IMR-90 (cell line): Measurements from ENCODE around the gene PRR23C. TPM values are rescaled to one million over a fixed set of nuclear protein-coding genes. Genes with fewer than 3 reads are reported as not detected.
"Not testable (repeated sequence)": the region's sequence is repeated elsewhere in the genome, so short reads cannot be mapped to it uniquely, and the experiment has no call there.

Experiments
- ATAC-seq: fragments of 200-7000 bp; cut with Tn5 transposase; 2 replicates; pipeline ENCODE4 v1.9.1; 2020; ENCODE audit warnings: low read depth, mild to moderate bottlenecking, moderate library complexity
- BruUV-seq: library from RNA; stranded (reverse); fragments of 400-500 nt; replicated peaks from 2 replicates; lab custom pipeline; 2021; lab: Mats Ljungman, UMichigan
- CTCF ChIA-PET: fragments of 300-600 bp; formaldehyde crosslinking; extraction: SDS; loops from one replicate; lab custom pipeline; 2021; ENCODE audit warnings: antibody characterized with exemption; lab: Yijun Ruan, JAX
- POLR2A ChIA-PET: fragments of 300-600 bp; sonication (Branson Sonifier 250); formaldehyde crosslinking; loops from one replicate; lab custom pipeline; 2022; ENCODE audit warnings: antibody characterized with exemption; ENCODE audit not compliant: unreplicated experiment; lab: Charles Lee
- DNase-seq: peaks from one replicate; pipeline ENCODE4 v3.0.0; 2013
- H2AFZ ChIP-seq: replicated peaks from 2 replicates; pipeline ENCODE3; 2013; ENCODE audit warnings: low read length, mild to moderate bottlenecking; ENCODE audit not compliant: poor library complexity
- H2AK5ac ChIP-seq: 2 replicates; pipeline ENCODE4 v1.6.1; 2013; ENCODE audit warnings: low read depth, low read length, inconsistent platforms
- H2AK9ac ChIP-seq: replicated peaks from 2 replicates; pipeline ENCODE3; 2013; ENCODE audit warnings: mild to moderate bottlenecking, low read depth, low read length, moderate library complexity; ENCODE audit not compliant: poor library complexity
- H2BK120ac ChIP-seq: 2 replicates; pipeline ENCODE4 v1.6.1; 2013; ENCODE audit warnings: low read depth, low read length, inconsistent platforms
- H2BK15ac ChIP-seq: 3 replicates; pipeline ENCODE4 v1.6.1; 2013; ENCODE audit warnings: low read depth, low read length, inconsistent platforms
- H2BK20ac ChIP-seq: 2 replicates; pipeline ENCODE4 v1.6.1; 2013; ENCODE audit warnings: low read depth, mild to moderate bottlenecking, inconsistent platforms, low read length, moderate library complexity
- H2BK5ac ChIP-seq: 2 replicates; pipeline ENCODE4 v1.6.1; 2013; ENCODE audit warnings: mild to moderate bottlenecking, low read depth, low read length, inconsistent platforms; ENCODE audit not compliant: poor library complexity, severe bottlenecking
- H3K14ac ChIP-seq: replicated peaks from 2 replicates; pipeline ENCODE4 v1.6.1; 2013; ENCODE audit warnings: low read depth, low read length, inconsistent platforms
- H3K18ac ChIP-seq: 2 replicates; pipeline ENCODE4 v1.6.1; 2013; ENCODE audit warnings: low read depth, low read length, control low read depth
- H3K23ac ChIP-seq: 2 replicates; pipeline ENCODE4 v1.6.1; 2013; ENCODE audit warnings: low read depth, low read length, inconsistent platforms
- H3K27ac ChIP-seq: 2 replicates; pipeline ENCODE4 v1.5.1; 2013; ENCODE audit warnings: mild to moderate bottlenecking, control low read depth, low read length; ENCODE audit not compliant: insufficient read depth
- H3K27me3 ChIP-seq: 2 replicates; pipeline ENCODE4 v1.6.1; 2013; ENCODE audit warnings: low read length; ENCODE audit not compliant: control insufficient read depth, insufficient read depth
- H3K36me3 ChIP-seq: 2 replicates; pipeline ENCODE4 v1.6.1; 2013; ENCODE audit warnings: low read length, mixed read lengths; ENCODE audit not compliant: control insufficient read depth, insufficient read depth
- H3K4ac ChIP-seq: 2 replicates; pipeline ENCODE4 v1.6.1; 2013; ENCODE audit warnings: low read depth, low read length, inconsistent platforms
- H3K4me1 ChIP-seq: 2 replicates; pipeline ENCODE4 v1.6.1; 2013; ENCODE audit warnings: low read length, mixed read lengths; ENCODE audit not compliant: control insufficient read depth, insufficient read depth
- H3K4me2 ChIP-seq: 2 replicates; pipeline ENCODE4 v1.6.1; 2013; ENCODE audit warnings: low read depth, mild to moderate bottlenecking, control low read depth, low read length, moderate library complexity
- H3K4me3 ChIP-seq: 2 replicates; pipeline ENCODE4 v1.5.1; 2013; ENCODE audit warnings: low read depth, mild to moderate bottlenecking, control low read depth, low read length, moderate library complexity; ENCODE audit not compliant: insufficient read depth
- H3K56ac ChIP-seq: 2 replicates; pipeline ENCODE4 v1.6.1; 2013; ENCODE audit warnings: low read length, inconsistent platforms; ENCODE audit not compliant: insufficient read depth; ENCODE audit errors: extremely low read depth
- H3K79me1 ChIP-seq, 2 experiments: 2 replicates each; pipeline ENCODE4 v1.6.1; 2013; ENCODE audit warnings: low read length in 2 of 2, inconsistent platforms in 1 of 2, low read depth in 1 of 2
- H3K9ac ChIP-seq: 2 replicates; pipeline ENCODE4 v1.6.1; 2013; ENCODE audit warnings: low read depth, low read length, control low read depth
- H3K9me1 ChIP-seq: 2 replicates; pipeline ENCODE4 v1.6.1; 2013; ENCODE audit warnings: low read length, inconsistent platforms; ENCODE audit not compliant: insufficient read depth
- H3K9me3 ChIP-seq: 2 replicates; pipeline ENCODE4 v1.6.1; 2013; ENCODE audit warnings: low read length; ENCODE audit not compliant: control insufficient read depth, insufficient read depth
- H4K20me1 ChIP-seq: 2 replicates; pipeline ENCODE4 v1.6.1; 2013; ENCODE audit warnings: low read length, inconsistent platforms; ENCODE audit not compliant: insufficient read depth
- H4K5ac ChIP-seq: 2 replicates; pipeline ENCODE4 v1.6.1; 2013; ENCODE audit warnings: mild to moderate bottlenecking, low read depth, low read length, control low read depth
- H4K8ac ChIP-seq, 2 experiments: 2 replicates each; pipeline ENCODE4 v1.6.1; 2013; ENCODE audit warnings: low read depth in 2 of 2, low read length in 2 of 2, control low read depth in 1 of 2, inconsistent platforms in 1 of 2
- H4K91ac ChIP-seq: 2 replicates; pipeline ENCODE4 v1.6.1; 2013; ENCODE audit warnings: low read depth, low read length, inconsistent platforms; ENCODE audit not compliant: insufficient read depth
- BHLHE40 ChIP-seq: fragments of 150-350 bp; IDR thresholded peaks from 2 replicates; pipeline ENCODE4 v1.6.1; 2016; ENCODE audit warnings: mild to moderate bottlenecking, low read depth, low read length
- WGBS, 2 experiments: methylation state at CpG; one replicate each; pipeline versions ENCODE4 v1.1.5 to v1.1.7; 2013; ENCODE audit warnings: missing lambda C conversion rate in 2 of 2; ENCODE audit not compliant: insufficient read length in 1 of 2; ENCODE audit errors: extremely low coverage in 2 of 2; 5-methylcytosine and 5-hydroxymethylcytosine counted together
- dilution Hi-C: fragments of 300-500 bp; cut with HindIII; formaldehyde crosslinking; loops from one replicate; pipeline ENCODE4 v1.14.3; 2018; ENCODE audit warnings: low sequenced_read_pairs; ENCODE audit not compliant: unreplicated experiment
- in situ Hi-C: fragments of 300-500 bp; cut with MboI; formaldehyde crosslinking; loops from 3 replicates; pipeline ENCODE4 v1.14.3; 2019; ENCODE audit warnings: low sequenced_read_pairs, inconsistent platforms, mixed read lengths
- intact Hi-C: fragments of 100-400 bp; cut with micrococcal nuclease; formaldehyde crosslinking; loops from 2 replicates; pipeline ENCODE4 v1.10.0; 2022
- polyA plus RNA-seq, 3 experiments: library from polyadenylated mRNA; depleted of rRNA; stranded (reverse); fragments of >200 nt; gene quantifications; 2 replicates each; pipeline ENCODE4 v1.2.3, GENCODE V29; 2012; ENCODE audit warnings: low replicate concordance in 1 of 3
- total RNA-seq: library from RNA; depleted of rRNA; stranded (reverse); fragments of >200 nt; gene quantifications from 2 replicates; pipeline ENCODE4 v1.2.3, GENCODE V29; 2012
- TF ChIP-seq, protein P1 (sequence below): conservative IDR thresholded peaks from 2 replicates; pipeline ENCODE4 v1.5.1; 2012; ENCODE audit warnings: mild to moderate bottlenecking, low read depth, low read length, improper control_type of control experiment

The PRR23C gene
- total and polyA plus RNA-seq, 2 of the 4 experiments (the other 2 are of a cell fraction) = not detected

DNA sequence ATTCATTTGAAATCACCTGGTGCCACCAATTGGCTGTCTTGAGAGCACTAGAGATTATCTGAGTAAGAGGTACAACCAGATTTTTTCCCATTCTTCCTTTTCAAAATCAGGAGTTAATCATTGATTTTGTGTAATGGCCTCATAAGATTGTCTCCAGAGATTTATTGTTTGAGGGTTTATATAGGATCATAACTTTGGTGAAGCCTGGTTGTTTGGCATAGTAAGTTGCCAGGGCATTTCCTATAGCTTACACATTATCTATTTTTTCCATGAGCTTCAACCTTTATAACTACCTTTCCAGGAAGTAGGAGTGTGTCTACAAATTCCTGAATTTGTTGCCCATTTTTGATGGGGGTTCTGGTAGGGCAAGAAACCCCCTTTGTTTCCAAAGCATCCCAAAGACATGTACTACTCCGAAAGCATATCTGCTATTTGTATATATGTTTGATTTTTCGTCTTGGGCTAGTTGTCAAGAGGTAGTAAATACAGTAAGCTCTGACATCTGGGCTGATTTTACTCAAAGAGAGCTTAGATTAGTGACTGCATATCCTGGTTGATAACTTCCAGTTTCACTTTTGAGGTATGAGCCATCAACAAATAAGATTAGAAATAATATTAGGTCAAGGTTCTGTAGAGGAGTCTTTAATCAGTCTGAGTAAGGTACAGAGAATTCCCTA lies 12.2 kb downstream of the PRR23C start:
- Histone ChIP-seq H3K9me1 (no peaks in the 10 kb centered on the region), H4K20me1 (no peaks in the 10 kb centered on the region), H2BK5ac (no peak overlapping the region), H3K4me3 (no peak overlapping the region), H4K5ac (no peak overlapping the region), H3K23ac (no peak overlapping the region), H3K18ac (no peak overlapping the region), H3K4me2 (no peak overlapping the region), H3K4ac (no peak overlapping the region), H3K27ac (no peak overlapping the region), H2BK20ac (no peak overlapping the region), H3K9me3 (no peaks in the 10 kb centered on the region), H4K8ac (no peak overlapping the region), H3K36me3 (no peaks in the 10 kb centered on the region), H2AK5ac (no peak overlapping the region), H3K4me1 (no peaks in the 10 kb centered on the region), H3K27me3 (no peaks in the 10 kb centered on the region), H2BK15ac (no peak overlapping the region), H3K79me1 (no peaks in the 10 kb centered on the region), H2AK9ac (no peak overlapping the region), H3K14ac (no peak overlapping the region), H3K9ac (no peak overlapping the region), H2AFZ (no peak overlapping the region), H2BK120ac (no peak overlapping the region), H3K56ac (no peak overlapping the region), H4K91ac (no peak overlapping the region)
- ATAC-seq (no peak), DNase-seq (no peak)
- CTCF ChIA-PET = interaction anchor here (0.6 kb wide), 1 partner anchor 62 kb away, joined by 3 read pairs; no protein-coding TSS in a partner anchor
- POLR2A ChIA-PET = no interaction called here
- no CpG with 5 or more reads among the region's 2 CpGs for WGBS, 2 experiments
- TF ChIP-seq BHLHE40 = no peak
- TF ChIP-seq, protein P1, sequence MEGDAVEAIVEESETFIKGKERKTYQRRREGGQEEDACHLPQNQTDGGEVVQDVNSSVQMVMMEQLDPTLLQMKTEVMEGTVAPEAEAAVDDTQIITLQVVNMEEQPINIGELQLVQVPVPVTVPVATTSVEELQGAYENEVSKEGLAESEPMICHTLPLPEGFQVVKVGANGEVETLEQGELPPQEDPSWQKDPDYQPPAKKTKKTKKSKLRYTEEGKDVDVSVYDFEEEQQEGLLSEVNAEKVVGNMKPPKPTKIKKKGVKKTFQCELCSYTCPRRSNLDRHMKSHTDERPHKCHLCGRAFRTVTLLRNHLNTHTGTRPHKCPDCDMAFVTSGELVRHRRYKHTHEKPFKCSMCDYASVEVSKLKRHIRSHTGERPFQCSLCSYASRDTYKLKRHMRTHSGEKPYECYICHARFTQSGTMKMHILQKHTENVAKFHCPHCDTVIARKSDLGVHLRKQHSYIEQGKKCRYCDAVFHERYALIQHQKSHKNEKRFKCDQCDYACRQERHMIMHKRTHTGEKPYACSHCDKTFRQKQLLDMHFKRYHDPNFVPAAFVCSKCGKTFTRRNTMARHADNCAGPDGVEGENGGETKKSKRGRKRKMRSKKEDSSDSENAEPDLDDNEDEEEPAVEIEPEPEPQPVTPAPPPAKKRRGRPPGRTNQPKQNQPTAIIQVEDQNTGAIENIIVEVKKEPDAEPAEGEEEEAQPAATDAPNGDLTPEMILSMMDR = no peak
- intact Hi-C loops = no loop called here
- in situ Hi-C loops = no loop called here
- dilution Hi-C loops = no loop called here
- BruUV-seq = no TSS peak

DNA sequence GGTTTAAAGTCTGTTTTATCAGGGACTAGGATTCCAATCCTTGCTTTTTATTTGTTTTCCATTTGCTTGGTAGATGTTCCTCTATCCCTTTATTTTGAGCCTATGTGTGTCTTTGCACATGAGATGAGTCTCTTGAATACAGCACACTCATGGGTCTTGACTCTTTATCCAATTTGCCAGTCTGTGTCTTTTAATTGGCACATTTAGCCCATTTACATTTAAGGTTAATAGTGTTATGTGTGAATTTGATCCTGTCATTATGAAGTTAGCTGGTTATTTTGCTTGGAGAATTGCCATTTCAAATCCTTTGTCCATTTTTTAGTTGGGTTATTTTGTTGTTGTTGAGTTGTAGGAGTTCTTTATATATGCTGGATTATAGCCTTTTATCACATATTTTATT lies 14.1 kb downstream of the PRR23C start:
- H2BK15ac ChIP-seq, H4K20me1 ChIP-seq, in situ Hi-C loops, H3K27me3 ChIP-seq, H2BK120ac ChIP-seq, H4K91ac ChIP-seq, BruUV-seq, H4K8ac ChIP-seq, H3K36me3 ChIP-seq, POLR2A ChIA-PET, H3K18ac ChIP-seq, DNase-seq, H3K4ac ChIP-seq, dilution Hi-C loops, H2BK20ac ChIP-seq, H3K14ac ChIP-seq, H3K27ac ChIP-seq, H2BK5ac ChIP-seq, H3K56ac ChIP-seq, H3K4me3 ChIP-seq, H3K4me2 ChIP-seq, H3K9me1 ChIP-seq, H3K9me3 ChIP-seq, CTCF ChIA-PET, H2AK9ac ChIP-seq, H3K79me1 ChIP-seq, ATAC-seq, H3K9ac ChIP-seq, H3K23ac ChIP-seq, H2AK5ac ChIP-seq, H3K4me1 ChIP-seq, H4K5ac ChIP-seq, H2AFZ ChIP-seq, intact Hi-C loops: not testable (repeated sequence)
